CD4-positive, alpha-beta T cell treated with Interleukin-10 for 1 hour (primary cell): ENCODE data around the gene ATN1.
"Not testable (repeated sequence)": the region's sequence is repeated elsewhere in the genome, so short reads cannot be mapped to it uniquely, and the experiment has no call there.

Experiments
- DNase-seq: peaks from one replicate; pipeline ENCODE4 v3.0.0-alpha.2; 2020

The ATN1 gene

GRCh38 chr12:6905414-6906040 lies 22.2 kb upstream of the ATN1 start:
- DNase-seq: no peak

GRCh38 chr12:6908141-6908540 lies 19.6 kb upstream of the ATN1 start:
- DNase-seq: not testable (repeated sequence)

- no peak for DNase-seq
Observed at GRCh38 chr12:6909421-6910145, 18.2 kb upstream of the ATN1 start.

- no peak for DNase-seq
Observed at GRCh38 chr12:6912164-6912935, 15.4 kb upstream of the ATN1 start.

GRCh38 chr12:6914246-6914946 lies 13.4 kb upstream of the ATN1 start, which contains the start of gene ENO2:
Gene ENO2 (plus strand): TSS chr12:6914580. CDS start chr12:6915833, 1,253 bp downstream.
- DNase-seq: peak; percentile 88

- no peak for DNase-seq
Observed at GRCh38 chr12:6914947-6915788, 12.6 kb upstream of the ATN1 start.

- DNase-seq: no peak
Observed at GRCh38 chr12:6915789-6916285, 11.9 kb upstream of the ATN1 start.

GRCh38 chr12:6916426-6917200 lies 11.1 kb upstream of the ATN1 start:
- no peak for DNase-seq

GRCh38 chr12:6917491-6918231 lies 10.1 kb upstream of the ATN1 start:
- no peak for DNase-seq

- DNase-seq: no peak
Observed at GRCh38 chr12:6919588-6919987, 8.2 kb upstream of the ATN1 start.

- no peak for DNase-seq
Observed at GRCh38 chr12:6921539-6921938, 6.2 kb upstream of the ATN1 start.

- DNase-seq: no peak
Observed at GRCh38 chr12:6921996-6922946, 5.5 kb upstream of the ATN1 start.

- no peak for DNase-seq
Observed at GRCh38 chr12:6923003-6923732, 4.6 kb upstream of the ATN1 start.

GRCh38 chr12:6923851-6924250 lies 3.9 kb upstream of the ATN1 start:
- no peak for DNase-seq

GRCh38 chr12:6925239-6925539 lies 2.6 kb upstream of the ATN1 start:
- DNase-seq: no peak

GRCh38 chr12:6925540-6926279 lies 2.0 kb upstream of the ATN1 start:
- DNase-seq: no peak

GRCh38 chr12:6928022-6928702 lies 403 bp downstream of the ATN1 start:
- peak; percentile 32 for DNase-seq
